Right lobe of liver (tissue), 6 donors: Measurements from ENCODE around the gene MARVELD2. TPM values are rescaled to one million over a fixed set of nuclear protein-coding genes. Genes with fewer than 3 reads are reported as not detected.
"Not testable (repeated sequence)": the region's sequence is repeated elsewhere in the genome, so short reads cannot be mapped to it uniquely, and the experiment has no call there.

Experiments
- ATAC-seq, 4 donors: fragments of 200-7000 bp; cut with Tn5 transposase; one replicate each; pipeline ENCODE4 v1.9.1; 2020; ENCODE audit warnings: mild to moderate bottlenecking in 4 of 4, moderate library complexity in 4 of 4
- DNase-seq, 3 donors: peaks; one replicate each; pipeline ENCODE4 v3.0.0-alpha.2; 2020
- H3K27ac ChIP-seq, 3 donors: fragments of 200-600 bp; one replicate each; pipeline ENCODE4 v1.8.0; 2022
- H3K27me3 ChIP-seq, 2 donors: fragments of 200-600 bp; one replicate each; pipeline ENCODE4 v1.8.0; 2022
- H3K36me3 ChIP-seq, 4 donors: fragments of 200-600 bp; sonication (generic) in 1 of 4; one replicate each; pipeline versions ENCODE4 v1.5.1 to v1.8.0; 2017 to 2022; ENCODE audit warnings: control low read depth in 1 of 4
- H3K4me1 ChIP-seq, 4 donors: fragments of 200-600 bp; sonication (generic) in 1 of 4; one replicate each; pipeline versions ENCODE4 v1.5.1 to v1.8.0; 2017 to 2022; ENCODE audit warnings: control low read depth in 1 of 4
- H3K4me3 ChIP-seq, 3 donors: fragments of 200-600 bp; one replicate each; pipeline ENCODE4 v1.8.0; 2022
- H3K9me3 ChIP-seq, 4 donors: fragments of 200-600 bp; sonication (generic) in 1 of 4; one replicate each; pipeline versions ENCODE4 v1.5.1 to v1.8.0; 2017 to 2022; ENCODE audit warnings: control low read depth in 1 of 4
- CTCF ChIP-seq, 4 donors: fragments of 200-600 bp in 3 of 4; fragments of 450-650 bp in 1 of 4; IDR thresholded peaks; one replicate each; pipeline versions ENCODE4 v1.5.1 to v1.8.0; 2016 to 2022; ENCODE audit warnings: antibody characterized with exemption in 4 of 4, mild to moderate bottlenecking in 2 of 4
- POLR2A ChIP-seq: fragments of 450-650 bp; IDR thresholded peaks from one replicate; pipeline ENCODE4 v1.6.1; 2017; ENCODE audit warnings: antibody characterized with exemption, mild to moderate bottlenecking
- WGBS: methylation state at CpG from one replicate; pipeline ENCODE4 v1.1.6; 2018; ENCODE audit warnings: low coverage, low lambda C conversion rate; ENCODE audit not compliant: insufficient coverage; ENCODE audit errors: missing lambda C conversion rate; 5-methylcytosine and 5-hydroxymethylcytosine counted together
- intact Hi-C, 2 donors: fragments of 100-400 bp; cut with DNase I; formaldehyde crosslinking; loops; one replicate each; pipeline versions ENCODE4 v1.11.2 to v1.14.1; 2022
- total RNA-seq, 6 experiments: library from RNA; depleted of rRNA in 2 of 6; stranded (reverse); fragments of >200 nt in 2 of 6; fragmentation: NEBNext Ultra II Directional in 3 of 6; extraction: Animal tissue kit (Norgen Biotek cat#: 25700) in 3 of 6; gene quantifications; one replicate each; pipeline versions ENCODE4 v1.1.0 to v1.2.4, GENCODE V29; 2016 to 2023
- donor health status: DM: no; HTN: yes; CAD: no.
- donor health status: DM: no; HTN: no; CAD: no.
- donor health status: DM: no; HTN: no; CAD: no.
- donor health status: DM: no; HTN: yes; CAD: no.
- donor health status: DM: no; HTN: yes; CAD: no.

Gene MARVELD2
- total RNA-seq, 6 experiments from 2014 or later = 21.6 to 37.1 (median 26.1) TPM

- DNase-seq (no peak), ATAC-seq (no peak)
- no peaks in the 10 kb centered on the region for H3K9me3 ChIP-seq
- H3K4me1 ChIP-seq = no peaks in the 10 kb centered on the region
- H3K36me3 ChIP-seq = no peaks in the 10 kb centered on the region
- no peak overlapping the region for H3K27ac ChIP-seq
- intact Hi-C loops = no loop called here
- no peak overlapping the region for H3K4me3 ChIP-seq
- 75% methylated on average over 1 of the region's 1 CpG for WGBS
- H3K27me3 ChIP-seq = no peaks in the 10 kb centered on the region
- TF ChIP-seq POLR2A (no peak), CTCF (IDR thresholded peaks at IDR 0.05) (no peak)
Observed at GRCh38 chr5:69468631-69469030, 53.7 kb downstream of the MARVELD2 start.

- H3K4me3 ChIP-seq, intact Hi-C loops, ATAC-seq, H3K36me3 ChIP-seq, H3K27ac ChIP-seq, H3K4me1 ChIP-seq, H3K27me3 ChIP-seq, H3K9me3 ChIP-seq, DNase-seq: not testable (repeated sequence)
- 83% methylated on average over 6 of the region's 6 CpGs for WGBS
Observed at GRCh38 chr5:69471516-69471915, 56.6 kb downstream of the MARVELD2 start.

GRCh38 chr5:69472535-69473143 lies 57.7 kb downstream of the MARVELD2 start:
- intact Hi-C loops, H3K4me3 ChIP-seq, H3K27ac ChIP-seq, H3K36me3 ChIP-seq, ATAC-seq, H3K4me1 ChIP-seq, H3K9me3 ChIP-seq, DNase-seq, H3K27me3 ChIP-seq: not testable (repeated sequence)
- 75% methylated on average over 6 of the region's 16 CpGs for WGBS

GRCh38 chr5:69477170-69477569 lies 62.3 kb downstream of the MARVELD2 start:
- no peaks in the 10 kb centered on the region for H3K9me3 ChIP-seq
- 20% methylated on average over 1 of the region's 1 CpG for WGBS
- intact Hi-C loops = no loop called here
- H3K4me3 ChIP-seq = no peak overlapping the region
- no peaks in the 10 kb centered on the region for H3K36me3 ChIP-seq
- DNase-seq = no peak
- TF ChIP-seq CTCF (IDR thresholded peaks at IDR 0.05) (no peak), POLR2A (no peak)
- H3K27me3 ChIP-seq = no peaks in the 10 kb centered on the region
- H3K27ac ChIP-seq = peak overlapping the region in 1 of 3 donors; percentile 7
- no peak for ATAC-seq
- H3K4me1 ChIP-seq = no peaks in the 10 kb centered on the region

- DNase-seq, H3K4me1 ChIP-seq, H3K9me3 ChIP-seq, H3K27ac ChIP-seq, H3K4me3 ChIP-seq, H3K27me3 ChIP-seq, H3K36me3 ChIP-seq, ATAC-seq, intact Hi-C loops: not testable (repeated sequence)
- WGBS = 84% methylated on average over 6 of the region's 7 CpGs
Observed at GRCh38 chr5:69478296-69478695, 63.4 kb downstream of the MARVELD2 start.

- Histone ChIP-seq H3K9me3 (no peaks in the 10 kb centered on the region), H3K27ac (no peak overlapping the region), H3K36me3 (no peaks in the 10 kb centered on the region), H3K4me3 (no peak overlapping the region), H3K27me3 (no peaks in the 10 kb centered on the region), H3K4me1 (peaks cover 0 to 12% (median 0%) of the 10 kb centered on the region in 4 donors)
- peak in 2 of 4 donors; percentile 46 to 57 for ATAC-seq
- no peak for TF ChIP-seq POLR2A
- no peak for TF ChIP-seq CTCF (IDR thresholded peaks at IDR 0.05)
- 67% methylated on average over 7 of the region's 7 CpGs for WGBS
- no peak for DNase-seq
- intact Hi-C loops = no loop called here
Observed at GRCh38 chr5:69484891-69485290, 70.0 kb downstream of the MARVELD2 start.
